ENCODE results near the gene PLSCR5. TPM values are rescaled to one million over a fixed set of nuclear protein-coding genes. Genes with fewer than 3 reads are reported as not detected.

PLSCR5 gene
- total RNA-seq, 1 donor from 2014 or later: not detected

DNA sequence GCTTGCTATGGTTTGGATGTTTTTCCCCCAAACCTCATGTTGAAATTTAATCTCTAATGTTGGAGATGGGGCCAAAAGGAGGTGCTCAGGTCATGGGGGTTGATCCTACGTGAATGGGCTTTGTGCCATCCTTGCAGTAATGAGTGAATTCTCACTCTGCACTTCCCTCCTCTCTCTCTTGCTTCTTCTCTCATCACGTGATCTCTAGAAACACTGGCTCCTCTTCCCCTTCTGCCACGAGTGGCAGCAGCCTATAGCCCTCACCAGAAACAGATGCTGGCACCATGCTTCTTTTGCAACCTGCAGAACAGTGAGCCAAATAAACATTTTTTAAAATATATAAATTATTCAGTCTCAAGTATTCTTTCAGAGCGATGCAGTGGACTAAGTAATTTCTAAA lies 47.4 kb downstream of the PLSCR5 start:
- H3K9me3 ChIP-seq: no peaks in the 10 kb centered on the region
- no peaks in the 10 kb centered on the region for H3K27me3 ChIP-seq
- TF ChIP-seq CTCF (IDR thresholded peaks at IDR 0.05) (no peak), POLR2A (IDR thresholded peaks at IDR 0.05) (no peak), POLR2AphosphoS5 (IDR thresholded peaks at IDR 0.05; ENCODE audit: insufficient read depth in 1 of 2, low read depth in 1 of 2) (no peak)
- H3K4me3 ChIP-seq: no peak overlapping the region
- DNase-seq (ENCODE audit: extremely low spot score in 2 of 2): no peak
- intact Hi-C loops (cut with DNase I): loop anchor here (10.0 kb wide), 1 partner anchor 223 kb away; no protein-coding TSS in a partner anchor
- no peaks in the 10 kb centered on the region for H3K36me3 ChIP-seq
- H3K27ac ChIP-seq: no peak overlapping the region
- no peaks in the 10 kb centered on the region for H3K4me1 ChIP-seq

GRCh38 chr3:146555311-146555710 lies 49.8 kb downstream of the PLSCR5 start:
- DNase-seq (ENCODE audit: extremely low spot score in 2 of 2): no peak
- Histone ChIP-seq H3K27me3 (no peaks in the 10 kb centered on the region), H3K9me3 (no peaks in the 10 kb centered on the region), H3K4me1 (no peaks in the 10 kb centered on the region), H3K27ac (no peak overlapping the region), H3K4me3 (no peak overlapping the region), H3K36me3 (no peaks in the 10 kb centered on the region)
- TF ChIP-seq CTCF (IDR thresholded peaks at IDR 0.05) (no peak), POLR2A (IDR thresholded peaks at IDR 0.05) (no peak), POLR2AphosphoS5 (IDR thresholded peaks at IDR 0.05; ENCODE audit: insufficient read depth in 1 of 2, low read depth in 1 of 2) (no peak)
- intact Hi-C loops (cut with DNase I): loop anchor here (10.0 kb wide), 1 partner anchor 221 kb away; no protein-coding TSS in a partner anchor

GRCh38 chr3:146554151-146554760 lies 50.9 kb downstream of the PLSCR5 start:
- H3K27me3 ChIP-seq: no peaks in the 10 kb centered on the region
- no peak overlapping the region for H3K27ac ChIP-seq
- no peaks in the 10 kb centered on the region for H3K9me3 ChIP-seq
- TF ChIP-seq CTCF (IDR thresholded peaks at IDR 0.05): no peak
- no peaks in the 10 kb centered on the region for H3K4me1 ChIP-seq
- intact Hi-C loops (cut with DNase I): loop anchor here (10.0 kb wide), 1 partner anchor 219 kb away; no protein-coding TSS in a partner anchor
- DNase-seq (ENCODE audit: extremely low spot score in 2 of 2): no peak
- no peak overlapping the region for H3K4me3 ChIP-seq
- H3K36me3 ChIP-seq: no peaks in the 10 kb centered on the region

DNA sequence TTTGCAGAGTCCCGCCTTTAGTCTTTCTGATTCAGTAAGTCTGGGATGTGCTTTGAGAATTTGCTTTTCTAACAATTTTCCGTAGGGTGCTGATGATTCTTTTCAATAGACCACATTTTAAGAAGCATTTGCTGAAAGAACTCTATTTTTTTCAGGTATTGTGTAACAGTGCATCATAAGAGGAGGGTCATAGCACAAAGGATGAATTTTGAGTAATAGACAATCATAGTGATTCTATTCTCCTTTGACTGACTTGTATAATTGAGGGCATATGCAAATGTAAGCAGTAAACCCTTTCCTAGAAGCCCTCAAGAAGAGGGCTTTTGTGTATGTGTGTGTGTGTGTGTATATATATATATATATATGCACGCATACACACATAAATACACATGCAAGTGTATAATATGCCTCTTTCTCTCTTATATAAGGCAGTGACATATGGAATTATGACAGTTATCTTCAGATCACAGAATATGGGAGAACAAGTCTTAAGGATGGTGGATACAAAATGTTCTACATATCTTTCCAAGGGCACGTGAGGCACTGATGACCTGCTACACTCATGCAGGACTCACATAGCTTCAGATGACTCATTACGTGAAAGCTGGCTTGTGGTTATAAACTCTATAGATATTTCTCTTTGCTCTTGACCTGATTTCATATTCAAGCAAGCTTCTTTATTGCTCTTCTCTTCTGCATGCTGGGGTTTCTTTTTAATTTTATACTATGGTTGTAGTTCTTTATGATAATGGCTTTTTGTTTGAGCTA lies 54.2 kb downstream of the PLSCR5 start:
- Histone ChIP-seq H3K27ac (no peak overlapping the region), H3K27me3 (no peaks in the 10 kb centered on the region), H3K4me3 (peak overlapping the region in 1 of 2 donors; percentile 8), H3K9me3 (no peaks in the 10 kb centered on the region), H3K4me1 (no peaks in the 10 kb centered on the region), H3K36me3 (no peaks in the 10 kb centered on the region)
- no peak for DNase-seq (ENCODE audit: extremely low spot score in 2 of 2)
- TF ChIP-seq POLR2A (IDR thresholded peaks at IDR 0.05): no peak
- TF ChIP-seq POLR2AphosphoS5 (IDR thresholded peaks at IDR 0.05; ENCODE audit: insufficient read depth in 1 of 2, low read depth in 1 of 2): no peak
- TF ChIP-seq CTCF (IDR thresholded peaks at IDR 0.05): no peak
- intact Hi-C loops (cut with DNase I): loop anchor here (10.0 kb wide), 1 partner anchor 216 kb away; no protein-coding TSS in a partner anchor
